Stomach smooth muscle (tissue), 2 donors: Measurements from ENCODE around the gene STK11.

ENCODE experiments used
- H3K27ac ChIP-seq: one replicate; pipeline ENCODE4 v1.7.0; 2013; ENCODE audit warnings: mild to moderate bottlenecking, low read length, inconsistent platforms
- H3K27me3 ChIP-seq, 2 donors: one replicate each; pipeline ENCODE4 v1.7.0; 2013; ENCODE audit warnings: low read length in 2 of 2; ENCODE audit not compliant: insufficient read depth in 2 of 2, control insufficient read depth in 1 of 2
- H3K36me3 ChIP-seq, 2 donors: one replicate each; pipeline ENCODE4 v1.7.0; 2013; ENCODE audit warnings: low read length in 2 of 2; ENCODE audit not compliant: control insufficient read depth in 2 of 2, insufficient read depth in 2 of 2
- H3K4me1 ChIP-seq: one replicate; pipeline ENCODE4 v1.7.0; 2013; ENCODE audit warnings: low read length; ENCODE audit not compliant: control insufficient read depth, insufficient read depth
- H3K4me3 ChIP-seq, 2 donors: one replicate each; pipeline ENCODE4 v1.7.0; 2013; ENCODE audit warnings: low read length in 2 of 2
- H3K9ac ChIP-seq, 2 donors: one replicate each; pipeline ENCODE4 v1.7.0; 2013; ENCODE audit warnings: low read length in 2 of 2, mild to moderate bottlenecking in 1 of 2
- H3K9me3 ChIP-seq, 2 donors: one replicate each; pipeline ENCODE4 v1.7.0; 2013; ENCODE audit warnings: low read length in 2 of 2; ENCODE audit not compliant: control insufficient read depth in 2 of 2
- donor health status: healthy.
- donor health status: Pancreatic carcinoma.

The STK11 gene

DNA sequence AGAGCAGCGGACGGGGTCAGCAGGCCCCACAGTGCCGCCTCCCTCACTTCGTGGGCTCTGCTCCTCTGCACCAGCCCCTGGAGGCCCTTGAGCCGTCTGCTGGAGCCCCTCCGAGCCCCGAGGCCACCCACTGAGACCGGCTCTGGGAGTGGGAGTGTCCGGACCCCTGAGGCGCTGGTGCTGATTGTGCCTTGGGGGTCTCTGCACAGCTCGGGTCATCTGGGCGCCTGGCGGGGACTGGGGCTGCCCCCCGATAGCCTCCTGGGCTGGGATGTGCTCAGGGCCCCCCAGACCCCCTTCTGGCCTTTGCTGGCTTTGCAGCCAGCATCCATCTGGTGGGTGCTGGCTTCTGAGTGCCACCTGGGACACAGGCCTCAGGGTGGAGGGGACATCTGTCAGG lies 16.8 kb downstream of the STK11 start:
- no peak overlapping the region for H3K4me3 ChIP-seq
- peaks cover 33% of the 10 kb centered on the region for H3K4me1 ChIP-seq
- H3K9ac ChIP-seq, result no peak overlapping the region
- H3K9me3 ChIP-seq, result no peaks in the 10 kb centered on the region
- no peaks in the 10 kb centered on the region for H3K27me3 ChIP-seq
- no peak overlapping the region for H3K27ac ChIP-seq
- peaks cover 16 to 18% of the 10 kb centered on the region in 2 donors for H3K36me3 ChIP-seq

DNA sequence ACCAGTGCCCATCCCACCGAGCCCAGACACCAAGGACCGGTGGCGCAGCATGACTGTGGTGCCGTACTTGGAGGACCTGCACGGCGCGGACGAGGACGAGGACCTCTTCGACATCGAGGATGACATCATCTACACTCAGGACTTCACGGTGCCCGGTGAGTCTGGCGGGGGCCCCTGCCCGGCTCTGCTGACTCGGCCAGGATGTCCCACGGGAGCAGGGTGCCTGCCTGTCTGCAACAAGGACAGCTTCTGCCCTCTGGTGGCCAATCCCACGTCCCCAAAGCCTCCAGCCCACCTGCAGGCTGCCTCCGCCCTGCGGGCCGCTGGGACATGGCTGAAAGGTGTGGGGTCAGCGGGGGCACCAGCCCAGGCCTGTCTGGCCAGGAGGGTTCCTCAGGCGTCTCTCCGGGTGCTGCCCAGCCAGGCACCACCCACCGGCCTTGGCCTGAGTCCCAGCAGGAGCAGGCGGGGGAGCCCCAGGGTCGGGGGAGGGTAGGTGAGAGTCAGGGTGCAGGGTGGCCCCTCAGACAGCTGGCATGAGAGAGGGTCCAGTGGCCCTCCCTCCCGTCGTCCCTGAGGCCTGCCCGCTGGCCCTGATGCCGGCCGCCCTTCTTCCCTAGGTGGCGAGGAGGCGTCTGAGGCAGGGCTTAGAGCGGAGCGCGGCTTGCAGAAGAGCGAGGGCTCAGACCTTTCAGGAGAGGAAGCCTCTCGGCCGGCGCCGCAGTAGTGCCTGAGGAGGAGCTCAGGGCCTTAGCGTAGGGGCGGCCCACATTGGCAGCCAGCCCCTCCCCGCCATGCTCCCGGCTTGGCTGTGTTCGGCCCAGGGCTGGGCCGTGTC lies 17.7 kb downstream of the STK11 start:
- Histone ChIP-seq H3K9ac (peak overlapping the region in 1 of 2 donors; percentile 14), H3K9me3 (no peaks in the 10 kb centered on the region), H3K4me3 (no peak overlapping the region), H3K27ac (no peak overlapping the region), H3K36me3 (peaks cover 16 to 18% of the 10 kb centered on the region in 2 donors), H3K27me3 (no peaks in the 10 kb centered on the region), H3K4me1 (peaks cover 27% of the 10 kb centered on the region)

DNA sequence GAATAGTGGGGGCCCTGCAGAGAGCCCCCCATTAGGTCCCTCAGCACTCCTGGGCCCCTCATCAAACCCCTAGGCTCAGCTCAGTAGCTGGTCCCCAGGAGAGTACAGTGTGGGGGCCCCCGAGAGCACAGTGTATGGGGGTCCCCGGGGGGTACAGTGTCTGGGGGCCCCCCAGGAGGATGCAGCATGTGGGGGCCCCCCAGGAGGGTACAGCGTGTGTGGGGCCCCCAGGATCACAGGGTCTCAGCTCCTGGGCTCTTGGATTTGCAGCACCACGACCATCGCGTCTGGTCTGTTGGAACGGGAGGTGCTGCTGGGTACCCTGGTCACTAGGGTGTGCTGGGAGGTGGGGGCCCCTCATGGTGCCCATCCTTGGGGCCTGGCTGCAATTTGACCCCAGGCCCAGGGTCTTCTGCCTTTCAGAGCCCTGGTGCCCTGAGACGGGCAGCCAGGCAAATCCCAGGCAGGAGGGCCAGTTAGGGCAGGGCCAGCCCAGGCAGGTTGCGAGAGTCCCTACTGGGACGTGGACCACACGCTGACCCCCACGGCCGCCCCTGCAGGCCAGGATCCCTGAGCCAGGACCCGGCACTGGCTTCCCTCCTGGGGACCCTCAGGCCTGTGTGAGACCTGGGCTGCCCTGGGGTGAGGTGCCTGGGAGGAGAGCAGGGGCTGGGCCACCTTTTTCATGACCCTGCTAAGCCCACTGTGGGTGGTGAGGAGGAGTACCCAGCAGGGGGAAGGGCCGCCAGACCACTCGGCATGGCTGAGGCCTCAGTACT lies 18.7 kb downstream of the STK11 start:
- Histone ChIP-seq H3K4me1 (peaks cover 18% of the 10 kb centered on the region), H3K36me3 (peaks cover 16 to 18% of the 10 kb centered on the region in 2 donors), H3K27ac (no peak overlapping the region), H3K4me3 (no peak overlapping the region), H3K27me3 (no peaks in the 10 kb centered on the region), H3K9ac (no peak overlapping the region), H3K9me3 (no peaks in the 10 kb centered on the region)

DNA sequence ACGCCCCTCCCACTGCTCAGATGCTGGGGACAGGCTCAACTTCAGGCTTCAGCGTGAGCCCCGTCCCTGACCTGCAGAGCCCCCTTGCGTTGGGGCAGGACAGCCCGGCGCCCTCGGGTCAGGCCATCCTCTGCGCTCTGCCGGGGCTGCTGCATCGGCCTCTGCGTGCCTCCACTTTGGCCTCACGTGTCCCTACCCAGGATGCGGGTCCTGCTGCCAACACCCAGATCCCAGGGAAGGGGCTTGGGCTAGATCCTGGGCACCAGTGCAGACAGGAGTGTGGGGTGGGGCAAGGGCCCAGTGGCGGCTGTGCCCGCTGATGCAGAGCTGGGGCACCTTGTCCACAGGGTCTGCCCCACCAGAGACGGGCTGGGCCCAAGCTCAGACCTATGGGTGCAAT lies 19.3 kb downstream of the STK11 start:
- Histone ChIP-seq H3K27me3 (no peaks in the 10 kb centered on the region), H3K9me3 (no peaks in the 10 kb centered on the region), H3K4me1 (peaks cover 18% of the 10 kb centered on the region), H3K36me3 (peaks cover 16 to 18% of the 10 kb centered on the region in 2 donors), H3K27ac (no peak overlapping the region), H3K4me3 (no peak overlapping the region), H3K9ac (no peak overlapping the region)

DNA sequence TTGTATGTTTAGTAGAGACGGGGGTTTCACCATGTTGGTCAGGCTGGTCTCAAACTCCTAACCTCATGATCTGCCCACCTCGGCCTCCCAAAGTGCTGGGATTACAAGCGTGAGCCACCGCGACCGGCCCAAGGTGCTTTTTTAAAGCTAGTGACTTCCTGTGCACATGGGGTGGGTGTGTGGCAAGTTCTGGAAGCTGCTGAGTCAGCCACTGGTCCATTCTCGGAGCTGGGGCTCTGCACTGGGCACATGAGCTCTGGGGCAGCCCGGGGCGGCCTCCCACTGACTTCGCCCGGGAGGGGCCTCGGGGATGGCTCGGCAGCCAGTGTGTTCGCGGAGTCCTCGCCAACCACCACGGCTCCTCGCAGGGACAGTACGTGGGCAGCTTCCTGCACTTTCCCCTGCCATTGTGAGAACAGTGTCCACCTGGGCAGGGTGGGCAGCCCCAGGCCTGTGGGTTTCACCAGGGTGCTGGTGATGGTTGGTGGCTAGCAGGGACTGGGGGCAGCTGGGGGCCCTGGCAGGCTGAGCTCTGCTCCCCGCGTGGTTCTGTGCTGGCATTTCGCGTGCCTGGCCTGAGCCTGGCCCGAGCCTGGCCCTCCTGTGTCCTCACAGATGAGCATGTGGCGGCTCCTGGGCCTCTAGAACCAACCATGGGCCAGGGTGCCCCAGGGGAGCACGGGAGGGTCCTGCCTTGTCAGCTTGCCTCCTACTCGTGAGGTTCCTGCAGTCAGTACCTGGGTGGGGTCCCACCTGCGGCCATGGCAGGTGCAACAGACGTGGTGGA lies 20.1 kb downstream of the STK11 start:
- H3K27me3 ChIP-seq, result no peaks in the 10 kb centered on the region
- no peak overlapping the region for H3K4me3 ChIP-seq
- H3K27ac ChIP-seq, result no peak overlapping the region
- H3K36me3 ChIP-seq, result peaks cover 16% of the 10 kb centered on the region in 2 donors
- no peak overlapping the region for H3K9ac ChIP-seq
- peaks cover 13% of the 10 kb centered on the region for H3K4me1 ChIP-seq
- H3K9me3 ChIP-seq, result no peaks in the 10 kb centered on the region

DNA sequence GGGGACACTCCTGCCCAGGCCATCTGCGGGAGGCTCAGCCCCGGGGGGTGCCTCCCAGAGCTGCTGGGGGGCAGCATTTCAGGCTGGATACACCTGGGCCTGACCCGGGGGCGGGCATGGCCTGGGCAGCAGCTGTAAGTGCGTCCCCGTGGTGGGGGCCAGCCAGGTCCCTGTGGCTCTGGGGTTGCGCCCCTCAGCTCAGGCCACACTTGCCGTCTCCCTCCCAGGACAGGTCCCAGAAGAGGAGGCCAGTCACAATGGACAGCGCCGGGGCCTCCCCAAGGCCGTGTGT lies 20.6 kb downstream of the STK11 start:
- peaks cover 12% of the 10 kb centered on the region for H3K4me1 ChIP-seq
- H3K36me3 ChIP-seq, result peaks cover 11 to 12% of the 10 kb centered on the region in 2 donors
- H3K9me3 ChIP-seq, result no peaks in the 10 kb centered on the region
- H3K9ac ChIP-seq, result no peak overlapping the region
- H3K4me3 ChIP-seq, result no peak overlapping the region
- H3K27me3 ChIP-seq, result no peaks in the 10 kb centered on the region
- H3K27ac ChIP-seq, result no peak overlapping the region

DNA sequence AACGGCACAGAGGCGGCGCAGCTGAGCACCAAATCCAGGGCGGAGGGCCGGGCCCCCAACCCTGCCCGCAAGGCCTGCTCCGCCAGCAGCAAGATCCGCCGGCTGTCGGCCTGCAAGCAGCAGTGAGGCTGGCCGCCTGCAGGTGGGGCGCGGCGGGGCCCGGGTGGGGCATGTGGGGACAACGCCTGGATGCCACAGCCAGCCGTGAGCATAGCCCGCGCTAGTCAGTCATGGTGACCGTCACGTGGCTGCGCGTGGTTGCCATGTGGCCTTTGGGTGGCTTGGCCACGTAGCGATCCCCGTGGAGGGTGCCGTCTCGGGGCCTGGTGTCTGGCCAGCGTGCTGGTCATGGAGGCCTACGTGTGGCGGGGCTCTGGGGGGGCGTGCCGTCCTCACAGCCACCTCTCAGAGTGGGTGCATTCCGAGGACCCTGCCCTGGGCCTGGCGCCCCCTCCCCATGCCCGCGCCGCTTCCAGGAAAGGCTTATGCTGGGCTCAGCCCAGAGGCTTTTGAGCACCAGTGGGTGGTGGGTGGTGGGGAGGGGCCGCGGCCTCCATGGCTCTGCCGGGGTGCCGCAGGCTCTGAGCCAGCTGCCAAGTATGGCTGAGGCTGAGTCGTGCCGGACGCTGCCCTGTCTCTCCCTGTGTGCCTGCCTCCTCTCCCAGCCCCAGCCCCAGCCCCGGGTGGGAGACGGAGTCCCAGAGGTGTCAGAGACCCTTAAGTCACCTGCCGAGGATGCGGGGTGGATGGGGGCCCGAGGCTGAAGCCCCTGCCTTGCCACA lies 21.1 kb downstream of the STK11 start:
- no peak overlapping the region for H3K4me3 ChIP-seq
- H3K36me3 ChIP-seq, result peaks cover 7 to 10% of the 10 kb centered on the region in 2 donors
- no peaks in the 10 kb centered on the region for H3K27me3 ChIP-seq
- no peak overlapping the region for H3K27ac ChIP-seq
- H3K9ac ChIP-seq, result no peak overlapping the region
- H3K4me1 ChIP-seq, result peaks cover 9% of the 10 kb centered on the region
- H3K9me3 ChIP-seq, result no peaks in the 10 kb centered on the region

DNA sequence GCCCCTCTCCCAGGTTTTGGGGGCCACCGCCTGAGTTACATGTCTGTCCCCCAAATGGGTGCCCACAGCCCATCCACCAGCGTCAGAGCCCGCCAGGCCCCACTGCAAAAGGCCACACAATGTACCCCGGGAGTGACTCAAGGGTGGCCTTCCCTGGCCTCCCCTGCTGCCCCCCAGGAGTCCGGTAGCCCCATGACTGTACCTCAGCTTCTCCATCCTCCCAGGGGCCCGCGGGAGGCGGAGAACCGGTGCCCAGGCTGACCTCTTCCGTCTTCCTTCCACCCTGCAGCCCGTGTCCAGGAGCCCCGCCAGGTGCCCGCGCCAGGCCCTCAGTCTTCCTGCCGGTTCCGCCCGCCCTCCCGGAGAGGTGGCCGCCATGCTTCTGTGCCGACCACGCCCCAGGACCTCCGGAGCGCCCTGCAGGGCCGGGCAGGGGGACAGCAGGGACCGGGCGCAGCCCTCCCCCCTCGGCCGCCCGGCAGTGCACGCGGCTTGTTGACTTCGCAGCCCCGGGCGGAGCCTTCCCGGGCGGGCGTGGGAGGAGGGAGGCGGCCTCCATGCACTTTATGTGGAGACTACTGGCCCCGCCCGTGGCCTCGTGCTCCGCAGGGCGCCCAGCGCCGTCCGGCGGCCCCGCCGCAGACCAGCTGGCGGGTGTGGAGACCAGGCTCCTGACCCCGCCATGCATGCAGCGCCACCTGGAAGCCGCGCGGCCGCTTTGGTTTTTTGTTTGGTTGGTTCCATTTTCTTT lies 21.9 kb downstream of the STK11 start:
- Histone ChIP-seq H3K4me1 (peaks cover 10% of the 10 kb centered on the region), H3K27ac (no peak overlapping the region), H3K9ac (no peak overlapping the region), H3K27me3 (no peaks in the 10 kb centered on the region), H3K36me3 (peaks cover 7 to 10% of the 10 kb centered on the region in 2 donors), H3K9me3 (no peaks in the 10 kb centered on the region), H3K4me3 (no peak overlapping the region)

DNA sequence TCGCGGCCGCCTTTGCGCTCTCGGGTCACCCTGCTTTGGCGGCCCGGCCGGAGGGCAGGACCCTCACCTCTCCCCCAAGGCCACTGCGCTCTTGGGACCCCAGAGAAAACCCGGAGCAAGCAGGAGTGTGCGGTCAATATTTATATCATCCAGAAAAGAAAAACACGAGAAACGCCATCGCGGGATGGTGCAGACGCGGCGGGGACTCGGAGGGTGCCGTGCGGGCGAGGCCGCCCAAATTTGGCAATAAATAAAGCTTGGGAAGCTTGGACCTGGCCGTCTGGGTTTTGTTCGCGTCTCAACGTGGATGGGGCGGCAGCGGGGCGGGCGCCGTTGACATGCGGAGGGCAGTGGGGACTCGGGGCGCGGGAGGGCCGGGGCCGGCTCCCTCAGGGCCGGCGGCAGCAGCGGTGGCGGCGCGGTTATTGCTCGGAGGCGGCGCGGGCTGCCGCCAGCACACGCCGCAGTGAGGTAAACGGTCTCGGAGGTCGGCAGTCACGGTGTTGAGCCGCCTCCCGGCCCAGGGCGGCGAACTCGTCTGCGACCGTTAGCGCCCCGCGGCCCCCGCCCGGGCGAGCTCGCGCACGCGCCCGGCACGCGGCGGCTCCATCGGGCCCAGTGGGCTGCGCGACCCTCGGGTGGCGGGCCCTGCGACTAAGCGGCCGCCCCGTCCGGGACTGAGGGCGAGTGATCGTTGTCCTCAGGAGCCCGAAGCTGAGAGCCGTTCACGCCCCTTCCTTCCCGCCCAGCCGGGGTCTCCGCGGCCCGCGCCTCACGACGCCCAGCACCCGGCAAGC lies 22.8 kb downstream of the STK11 start:
- Histone ChIP-seq H3K4me3 (no peak overlapping the region), H3K9me3 (no peaks in the 10 kb centered on the region), H3K36me3 (peaks cover 0 to 8% of the 10 kb centered on the region in 2 donors), H3K27ac (no peak overlapping the region), H3K9ac (no peak overlapping the region), H3K4me1 (peaks cover 18% of the 10 kb centered on the region), H3K27me3 (no peaks in the 10 kb centered on the region)
